ENCODE data around the gene FZD7. TPM values are rescaled to one million over a fixed set of nuclear protein-coding genes. Genes with fewer than 3 reads are reported as not detected.

Gene FZD7
- polyA plus RNA-seq, 1 donor (not counting 4 experiments of a cell fraction or from before 2014, with no cell fraction given), result 1.3 TPM

GRCh38 chr2:202024871-202025270, 8.8 kb upstream of the FZD7 start:
- TF ChIP-seq CTCF (optimal IDR thresholded peaks at IDR 0.05 in 1 of 3, IDR thresholded peaks at IDR 0.05 in 1 of 3, conservative IDR thresholded peaks at IDR 0.05 in 1 of 3; ENCODE audit: extremely low read depth in 1 of 3, insufficient read depth in 2 of 3, low read length in 3 of 3) (no peak), EZH2 (IDR thresholded peaks at IDR 0.05; ENCODE audit: low read length) (no peak)
- Histone ChIP-seq H3K36me3 (ENCODE audit: control insufficient read depth in 2 of 2, extremely low read depth in 1 of 2, insufficient read depth in 2 of 2, low read length in 2 of 2) (no peaks in the 10 kb centered on the region), H3K4me2 (ENCODE audit: control insufficient read depth, extremely low read depth, insufficient read depth, low read depth, low read length) (no peak overlapping the region), H3K9me3 (ENCODE audit: control insufficient read depth, low read depth, low read length) (no peaks in the 10 kb centered on the region), H3K27ac (ENCODE audit: control insufficient read depth, insufficient read depth, low read length) (no peak overlapping the region), H4K20me1 (ENCODE audit: control insufficient read depth, extremely low read depth, insufficient read depth, low read length) (no peaks in the 10 kb centered on the region), H3K9me1 (ENCODE audit: control insufficient read depth, extremely low read depth, insufficient read depth, low read length) (no peaks in the 10 kb centered on the region), H3K27me3 (ENCODE audit: control insufficient read depth, extremely low read depth, insufficient read depth, low read length) (peaks cover 4% of the 10 kb centered on the region), H3K79me2 (ENCODE audit: control insufficient read depth, insufficient read depth, low read length) (no peaks in the 10 kb centered on the region), H3K4me3 (ENCODE audit: control insufficient read depth in 2 of 3, extremely low read depth in 1 of 3, insufficient read depth in 2 of 3, low read depth in 1 of 3, low read length in 3 of 3) (no peak overlapping the region), H3K9ac (ENCODE audit: control insufficient read depth, extremely low read depth, insufficient read depth, low read length) (no peak overlapping the region), H3K4me1 (ENCODE audit: control insufficient read depth, extremely low read depth, insufficient read depth, low read length) (no peaks in the 10 kb centered on the region), H2AFZ (ENCODE audit: control insufficient read depth, low read length) (no peak overlapping the region)
- dilution Hi-C loops (cut with MboI; ENCODE audit: extremely low pct_ligation_motif_present, low sequenced_read_pairs), result no loop called here
- no peak for FAIRE-seq
- no peak for DNase-seq (ENCODE audit: low read depth, low spot score)

GRCh38 chr2:202025816-202026215, 7.8 kb upstream of the FZD7 start:
- H3K4me1 ChIP-seq (ENCODE audit: control insufficient read depth, extremely low read depth, insufficient read depth, low read length), result no peaks in the 10 kb centered on the region
- dilution Hi-C loops (cut with MboI; ENCODE audit: extremely low pct_ligation_motif_present, low sequenced_read_pairs), result no loop called here

More at GRCh38 chr2:202025816-202026215, 7.8 kb upstream of the FZD7 start:
- H3K4me2 ChIP-seq (ENCODE audit: control insufficient read depth, extremely low read depth, insufficient read depth, low read depth, low read length), result no peak overlapping the region
- H3K27ac ChIP-seq (ENCODE audit: control insufficient read depth, insufficient read depth, low read length), result no peak overlapping the region
- no peak overlapping the region for H3K9ac ChIP-seq (ENCODE audit: control insufficient read depth, extremely low read depth, insufficient read depth, low read length)
- H3K9me3 ChIP-seq (ENCODE audit: control insufficient read depth, low read depth, low read length), result no peaks in the 10 kb centered on the region
- H4K20me1 ChIP-seq (ENCODE audit: control insufficient read depth, extremely low read depth, insufficient read depth, low read length), result no peaks in the 10 kb centered on the region
- no peaks in the 10 kb centered on the region for H3K9me1 ChIP-seq (ENCODE audit: control insufficient read depth, extremely low read depth, insufficient read depth, low read length)
- DNase-seq (ENCODE audit: low read depth, low spot score) (no peak), FAIRE-seq (no peak)
- no peaks in the 10 kb centered on the region for H3K27me3 ChIP-seq (ENCODE audit: control insufficient read depth, extremely low read depth, insufficient read depth, low read length)
- H3K4me3 ChIP-seq (ENCODE audit: control insufficient read depth in 2 of 3, extremely low read depth in 1 of 3, insufficient read depth in 2 of 3, low read depth in 1 of 3, low read length in 3 of 3), result no peak overlapping the region
- no peak for TF ChIP-seq CTCF (optimal IDR thresholded peaks at IDR 0.05 in 1 of 3, IDR thresholded peaks at IDR 0.05 in 1 of 3, conservative IDR thresholded peaks at IDR 0.05 in 1 of 3; ENCODE audit: extremely low read depth in 1 of 3, insufficient read depth in 2 of 3, low read length in 3 of 3)
- TF ChIP-seq EZH2 (IDR thresholded peaks at IDR 0.05; ENCODE audit: low read length), result no peak
- no peaks in the 10 kb centered on the region for H3K36me3 ChIP-seq (ENCODE audit: control insufficient read depth in 2 of 2, extremely low read depth in 1 of 2, insufficient read depth in 2 of 2, low read length in 2 of 2)
- H2AFZ ChIP-seq (ENCODE audit: control insufficient read depth, low read length), result no peak overlapping the region
- no peaks in the 10 kb centered on the region for H3K79me2 ChIP-seq (ENCODE audit: control insufficient read depth, insufficient read depth, low read length)

Measured in keratinocyte (primary cell).